ENCODE results near the gene SP7. TPM values are rescaled to one million over a fixed set of nuclear protein-coding genes. Genes with fewer than 3 reads are reported as not detected.

Gene SP7
- total RNA-seq, 1 donor from 2014 or later: not detected

DNA sequence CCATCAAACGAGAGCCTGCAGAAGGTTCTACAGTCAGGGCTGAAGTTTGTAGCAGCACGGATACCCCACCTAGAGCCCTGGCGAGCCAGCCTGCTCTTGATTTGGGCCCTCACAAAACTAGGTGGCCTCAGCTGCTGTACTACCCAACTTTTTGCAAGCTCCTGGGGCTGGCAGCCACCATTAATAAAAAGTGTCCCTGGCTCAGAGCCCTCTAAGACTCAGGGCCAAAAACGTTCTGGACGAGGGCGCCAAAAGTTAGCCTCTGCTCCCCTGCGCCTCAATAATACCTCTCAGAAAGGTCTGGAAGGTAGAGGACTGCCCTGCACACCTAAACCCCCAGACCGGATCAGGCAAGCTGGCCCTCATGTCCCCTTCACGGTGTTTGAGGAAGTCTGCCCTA is 49.7 kb downstream of the SP7 start:
- H3K9ac ChIP-seq (ENCODE audit: low read depth in 1 of 3, low read length in 3 of 3): no peak overlapping the region
- H3K4me3 ChIP-seq (ENCODE audit: low read length in 3 of 3): no peak overlapping the region
- no peaks in the 10 kb centered on the region for H3K27me3 ChIP-seq (ENCODE audit: control insufficient read depth in 3 of 3, insufficient read depth in 3 of 3, low read length in 3 of 3)
- H3K36me3 ChIP-seq (ENCODE audit: control insufficient read depth in 3 of 3, insufficient read depth in 3 of 3, low read length in 3 of 3): no peaks in the 10 kb centered on the region
- no peaks in the 10 kb centered on the region for H3K4me1 ChIP-seq (ENCODE audit: control insufficient read depth in 3 of 3, insufficient read depth in 3 of 3, low read length in 3 of 3)
- no peaks in the 10 kb centered on the region for H3K9me3 ChIP-seq (ENCODE audit: control insufficient read depth in 3 of 3, low read length in 3 of 3)
- no peak overlapping the region for H3K27ac ChIP-seq (ENCODE audit: low read depth, low read length)

DNA sequence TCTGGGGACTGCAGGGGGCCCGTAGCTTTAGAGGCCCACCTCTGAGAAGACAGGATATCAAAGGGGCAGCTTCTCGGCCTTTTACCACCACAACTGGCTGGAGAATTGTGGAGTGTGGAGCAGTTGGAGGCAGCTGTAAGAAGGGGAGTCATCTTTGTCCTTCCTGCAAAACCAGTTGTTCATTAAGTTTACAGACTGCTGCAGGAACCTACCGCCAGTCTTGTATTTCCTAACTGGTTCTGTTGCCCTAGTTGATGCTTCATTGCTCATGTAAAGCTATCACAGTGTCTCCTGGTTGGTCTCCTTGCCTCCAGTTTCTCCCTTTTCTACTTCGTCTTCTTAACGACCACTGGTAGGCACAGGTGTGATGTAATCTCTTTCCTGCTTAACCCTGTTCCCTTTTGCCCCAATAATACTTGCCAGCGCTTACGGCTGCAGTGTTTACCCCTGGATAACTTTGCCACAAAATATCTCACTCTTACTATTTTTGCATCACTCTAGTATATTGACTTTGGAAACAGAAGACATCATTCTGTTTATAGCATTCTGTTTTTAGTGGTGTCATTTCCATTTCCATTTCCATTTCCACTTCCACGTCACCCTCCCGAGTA is 56.2 kb downstream of the SP7 start:
- Histone ChIP-seq H3K36me3 (ENCODE audit: control insufficient read depth in 3 of 3, insufficient read depth in 3 of 3, low read length in 3 of 3) (no peaks in the 10 kb centered on the region), H3K9me3 (ENCODE audit: control insufficient read depth in 3 of 3, low read length in 3 of 3) (no peaks in the 10 kb centered on the region), H3K4me3 (ENCODE audit: low read length in 3 of 3) (no peak overlapping the region)

DNA sequence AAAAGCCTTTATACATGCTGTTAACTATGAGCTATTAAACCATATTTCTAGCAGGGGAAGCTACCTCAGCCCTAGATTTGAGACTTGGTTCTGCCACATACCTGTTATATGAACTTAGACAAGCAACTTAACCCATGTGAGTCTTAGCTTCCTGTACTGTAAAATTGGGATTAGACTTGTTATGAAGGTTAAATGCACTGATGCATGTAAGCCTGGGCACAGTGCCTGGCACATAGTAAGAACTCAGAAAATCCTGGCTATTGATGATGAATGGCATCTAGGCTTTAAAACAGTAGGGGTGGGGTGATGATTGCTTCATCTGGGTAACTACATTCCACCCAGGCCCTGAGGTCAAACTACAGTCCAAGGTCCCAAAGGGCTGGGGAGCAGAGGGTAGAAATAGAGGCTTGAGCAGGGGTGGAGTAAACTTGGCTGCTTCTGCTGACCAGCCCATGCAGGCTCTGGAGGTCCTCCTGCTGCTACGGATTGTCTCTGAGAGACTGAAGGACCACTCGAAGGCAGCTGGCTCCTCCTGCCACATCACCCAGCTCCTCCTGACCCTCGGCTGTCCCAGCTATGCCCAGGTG is 56.8 kb downstream of the SP7 start:
- H3K4me1 ChIP-seq (ENCODE audit: control insufficient read depth in 3 of 3, insufficient read depth in 3 of 3, low read length in 3 of 3): no peaks in the 10 kb centered on the region
- H3K27ac ChIP-seq (ENCODE audit: low read depth, low read length): no peak overlapping the region
- H3K36me3 ChIP-seq (ENCODE audit: control insufficient read depth in 3 of 3, insufficient read depth in 3 of 3, low read length in 3 of 3): no peaks in the 10 kb centered on the region
- no peak overlapping the region for H3K9ac ChIP-seq (ENCODE audit: low read depth in 1 of 3, low read length in 3 of 3)
- H3K4me3 ChIP-seq (ENCODE audit: low read length in 3 of 3): no peak overlapping the region
- H3K9me3 ChIP-seq (ENCODE audit: control insufficient read depth in 3 of 3, low read length in 3 of 3): no peaks in the 10 kb centered on the region
- H3K27me3 ChIP-seq (ENCODE audit: control insufficient read depth in 3 of 3, insufficient read depth in 3 of 3, low read length in 3 of 3): no peaks in the 10 kb centered on the region

More for the DNA sequence above, 56.2 kb downstream of the SP7 start:
- H3K27me3 ChIP-seq (ENCODE audit: control insufficient read depth in 3 of 3, insufficient read depth in 3 of 3, low read length in 3 of 3): no peaks in the 10 kb centered on the region
- H3K9ac ChIP-seq (ENCODE audit: low read depth in 1 of 3, low read length in 3 of 3): no peak overlapping the region
- H3K4me1 ChIP-seq (ENCODE audit: control insufficient read depth in 3 of 3, insufficient read depth in 3 of 3, low read length in 3 of 3): no peaks in the 10 kb centered on the region
- no peak overlapping the region for H3K27ac ChIP-seq (ENCODE audit: low read depth, low read length)

DNA sequence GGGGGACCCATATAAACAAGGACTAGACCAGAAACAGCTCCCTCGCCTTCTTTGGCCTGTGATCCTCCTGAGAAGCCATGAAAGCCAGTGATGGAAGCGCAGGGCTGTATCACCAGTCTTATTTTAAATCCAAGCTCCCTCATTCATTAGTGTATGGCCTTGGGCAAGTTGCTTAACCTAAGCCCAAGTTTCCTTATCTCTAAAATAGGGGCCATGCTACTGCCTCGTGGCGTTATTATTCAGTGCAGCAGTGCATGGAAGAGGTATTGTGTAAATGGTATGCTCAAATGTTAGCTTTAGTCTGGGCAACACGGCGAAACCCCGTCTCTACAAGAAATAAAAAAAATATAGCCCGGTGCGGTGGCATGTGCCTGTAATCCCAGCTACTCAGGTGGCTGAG is 58.2 kb downstream of the SP7 start:
- H3K27me3 ChIP-seq (ENCODE audit: control insufficient read depth in 3 of 3, insufficient read depth in 3 of 3, low read length in 3 of 3): no peaks in the 10 kb centered on the region
- H3K4me3 ChIP-seq (ENCODE audit: low read length in 3 of 3): no peak overlapping the region
- no peaks in the 10 kb centered on the region for H3K9me3 ChIP-seq (ENCODE audit: control insufficient read depth in 3 of 3, low read length in 3 of 3)
- H3K27ac ChIP-seq (ENCODE audit: low read depth, low read length): no peak overlapping the region
- H3K4me1 ChIP-seq (ENCODE audit: control insufficient read depth in 3 of 3, insufficient read depth in 3 of 3, low read length in 3 of 3): no peaks in the 10 kb centered on the region
- no peaks in the 10 kb centered on the region for H3K36me3 ChIP-seq (ENCODE audit: control insufficient read depth in 3 of 3, insufficient read depth in 3 of 3, low read length in 3 of 3)
- H3K9ac ChIP-seq (ENCODE audit: low read depth in 1 of 3, low read length in 3 of 3): no peak overlapping the region

Other genes starting within 250 kb of the SP7 start
- gene IGFBP6, start 238.7 kb downstream of the SP7 start, total RNA-seq: 89.8 TPM
- under 0.01 TPM for gene SOAT2, start 232.9 kb downstream of the SP7 start, total RNA-seq
- 16.7 TPM for gene ZNF740, start 155.6 kb downstream of the SP7 start, total RNA-seq
- gene CSAD, start 155.4 kb downstream of the SP7 start, total RNA-seq: 16.7 TPM
- 1.6 TPM for gene ITGB7, start 129.1 kb downstream of the SP7 start, total RNA-seq
- 12.5 TPM for gene RARG, start 104.1 kb downstream of the SP7 start, total RNA-seq
- 2.6 TPM for gene ESPL1, start 68.1 kb downstream of the SP7 start, total RNA-seq
- gene PFDN5, start 40.8 kb downstream of the SP7 start, total RNA-seq: 686 TPM
- 50.1 TPM for gene MYG1, start 36.7 kb downstream of the SP7 start, total RNA-seq
- 35.5 TPM for gene AAAS, start 14.7 kb downstream of the SP7 start, total RNA-seq
- 30.3 TPM for gene SP1, start 43.8 kb upstream of the SP7 start, total RNA-seq
- not detected for gene AMHR2, start 87.5 kb upstream of the SP7 start, total RNA-seq
- 15.7 TPM for gene PRR13, start 105.4 kb upstream of the SP7 start, total RNA-seq
- 281 TPM for gene PCBP2, start 115.7 kb upstream of the SP7 start, total RNA-seq
- gene MAP3K12, start 163.1 kb upstream of the SP7 start, total RNA-seq: 4.7 TPM
- gene TARBP2, start 164.9 kb upstream of the SP7 start, total RNA-seq: 29.7 TPM
- gene NPFF, start 171.1 kb upstream of the SP7 start, total RNA-seq: not detected